ENCODE results near the gene C16orf86.

C16orf86 gene

GRCh38 chr16:67672306-67672705 is 5.7 kb downstream of the C16orf86 start:
- H3K4me3 ChIP-seq (ENCODE audit: low read depth, low read length) = no peak overlapping the region
- no peak for TF ChIP-seq CTCF (IDR thresholded peaks at IDR 0.05; ENCODE audit: control insufficient read depth, extremely low read depth, insufficient read depth)
- no peak for DNase-seq (ENCODE audit: low read depth)

GRCh38 chr16:67672739-67673662 is 6.4 kb downstream of the C16orf86 start:
- TF ChIP-seq CTCF (IDR thresholded peaks at IDR 0.05; ENCODE audit: control insufficient read depth, extremely low read depth, insufficient read depth) = peak; percentile 91
- no peak for DNase-seq (ENCODE audit: low read depth)
- H3K4me3 ChIP-seq (ENCODE audit: low read depth, low read length) = no peak overlapping the region

- no peak for TF ChIP-seq CTCF (IDR thresholded peaks at IDR 0.05; ENCODE audit: control insufficient read depth, extremely low read depth, insufficient read depth)
- no peak overlapping the region for H3K4me3 ChIP-seq (ENCODE audit: low read depth, low read length)
- peak; percentile 74 for DNase-seq (ENCODE audit: low read depth)
Observed at GRCh38 chr16:67673712-67674580, 7.3 kb downstream of the C16orf86 start.

GRCh38 chr16:67674851-67675578 is 8.4 kb downstream of the C16orf86 start:
- DNase-seq (ENCODE audit: low read depth) = no peak
- no peak overlapping the region for H3K4me3 ChIP-seq (ENCODE audit: low read depth, low read length)
- TF ChIP-seq CTCF (IDR thresholded peaks at IDR 0.05; ENCODE audit: control insufficient read depth, extremely low read depth, insufficient read depth) = no peak

- H3K4me3 ChIP-seq (ENCODE audit: low read depth, low read length) = no peak overlapping the region
- no peak for TF ChIP-seq CTCF (IDR thresholded peaks at IDR 0.05; ENCODE audit: control insufficient read depth, extremely low read depth, insufficient read depth)
- DNase-seq (ENCODE audit: low read depth) = no peak
Observed at GRCh38 chr16:67675579-67675935, 8.9 kb downstream of the C16orf86 start.

GRCh38 chr16:67675999-67676398 is 9.4 kb downstream of the C16orf86 start:
- TF ChIP-seq CTCF (IDR thresholded peaks at IDR 0.05; ENCODE audit: control insufficient read depth, extremely low read depth, insufficient read depth) = no peak
- DNase-seq (ENCODE audit: low read depth) = no peak
- no peak overlapping the region for H3K4me3 ChIP-seq (ENCODE audit: low read depth, low read length)

Data from LNCaP clone FGC (cell line).